ENCODE data around the gene ERC2.

The ERC2 gene

GRCh38 chr3:56291953-56292352, 176.3 kb downstream of the ERC2 start:
- no peaks in the 10 kb centered on the region for H3K4me1 ChIP-seq

GRCh38 chr3:56291244-56291680, 177.0 kb downstream of the ERC2 start:
- no peak for DNase-seq
- no peaks in the 10 kb centered on the region for H3K4me1 ChIP-seq
- no peak for TF ChIP-seq CTCF (IDR thresholded peaks at IDR 0.05; ENCODE audit: low read depth, low read length)
- H3K9me3 ChIP-seq: no peaks in the 10 kb centered on the region
- H3K27me3 ChIP-seq: no peaks in the 10 kb centered on the region
- H3K36me3 ChIP-seq: no peaks in the 10 kb centered on the region
- no peak overlapping the region for H3K4me3 ChIP-seq (ENCODE audit: low read depth, low read length)

More at GRCh38 chr3:56291953-56292352, 176.3 kb downstream of the ERC2 start:
- Histone ChIP-seq H3K9me3 (no peaks in the 10 kb centered on the region), H3K36me3 (no peaks in the 10 kb centered on the region), H3K4me3 (ENCODE audit: low read depth, low read length) (no peak overlapping the region), H3K27me3 (no peaks in the 10 kb centered on the region)
- TF ChIP-seq CTCF (IDR thresholded peaks at IDR 0.05; ENCODE audit: low read depth, low read length): no peak
- no peak for DNase-seq

- Histone ChIP-seq H3K9me3 (no peaks in the 10 kb centered on the region), H3K4me1 (no peaks in the 10 kb centered on the region), H3K36me3 (no peaks in the 10 kb centered on the region), H3K27me3 (no peaks in the 10 kb centered on the region), H3K4me3 (ENCODE audit: low read depth, low read length) (no peak overlapping the region)
- DNase-seq: no peak
- TF ChIP-seq CTCF (IDR thresholded peaks at IDR 0.05; ENCODE audit: low read depth, low read length): no peak
Measured at GRCh38 chr3:56290374-56290773, 177.9 kb downstream of the ERC2 start.

GRCh38 chr3:56288258-56288657, 180.0 kb downstream of the ERC2 start:
- no peak overlapping the region for H3K4me3 ChIP-seq (ENCODE audit: low read depth, low read length)
- TF ChIP-seq CTCF (IDR thresholded peaks at IDR 0.05; ENCODE audit: low read depth, low read length): no peak
- DNase-seq: no peak

GRCh38 chr3:56282341-56282740, 185.9 kb downstream of the ERC2 start:
- Histone ChIP-seq H3K9me3 (no peaks in the 10 kb centered on the region), H3K4me3 (ENCODE audit: low read depth, low read length) (no peak overlapping the region), H3K27me3 (no peaks in the 10 kb centered on the region), H3K36me3 (no peaks in the 10 kb centered on the region), H3K4me1 (no peaks in the 10 kb centered on the region)
- no peak for DNase-seq
- no peak for TF ChIP-seq CTCF (IDR thresholded peaks at IDR 0.05; ENCODE audit: low read depth, low read length)

More at GRCh38 chr3:56288258-56288657, 180.0 kb downstream of the ERC2 start:
- no peaks in the 10 kb centered on the region for H3K9me3 ChIP-seq
- no peaks in the 10 kb centered on the region for H3K4me1 ChIP-seq
- H3K27me3 ChIP-seq: no peaks in the 10 kb centered on the region
- H3K36me3 ChIP-seq: no peaks in the 10 kb centered on the region

- no peak for TF ChIP-seq CTCF (IDR thresholded peaks at IDR 0.05; ENCODE audit: low read depth, low read length)
- no peak overlapping the region for H3K4me3 ChIP-seq (ENCODE audit: low read depth, low read length)
- no peaks in the 10 kb centered on the region for H3K4me1 ChIP-seq
- no peaks in the 10 kb centered on the region for H3K36me3 ChIP-seq
- DNase-seq: no peak
- H3K27me3 ChIP-seq: no peaks in the 10 kb centered on the region
- H3K9me3 ChIP-seq: no peaks in the 10 kb centered on the region
Measured at GRCh38 chr3:56277236-56277635, 191.0 kb downstream of the ERC2 start.
